Activated CD4-positive, alpha-beta T cell treated with anti-CD3 and anti-CD28 coated beads, Interleukin-2, amount 10 ng/mL, durations not matched to agents 7 days and 5 days (primary cell): ENCODE data around the gene BAD. TPM values are rescaled to one million over a fixed set of nuclear protein-coding genes. Genes with fewer than 3 reads are reported as not detected.
"Not testable (repeated sequence)": the region's sequence is repeated elsewhere in the genome, so short reads cannot be mapped to it uniquely, and the experiment has no call there.

Experiments
- CTCF ChIA-PET: fragments of 350-600 bp; sonication (Branson Sonifier 250); formaldehyde crosslinking; loops from one replicate; lab custom pipeline; 2021; ENCODE audit warnings: antibody characterized with exemption; lab: Charles Lee
- POLR2A ChIA-PET: fragments of 350-600 bp; sonication (Branson Sonifier 250); formaldehyde crosslinking; loops from one replicate; lab custom pipeline; 2021; ENCODE audit warnings: antibody characterized with exemption; lab: Charles Lee
- DNase-seq: peaks from one replicate; pipeline ENCODE4 v3.0.0-alpha.2; 2020
- H3K27ac Mint-ChIP-seq: one replicate; pipeline ENCODE4 v1.8.0; 2021; ENCODE audit warnings: mild to moderate bottlenecking, moderate library complexity, mixed read lengths
- H3K27me3 Mint-ChIP-seq: one replicate; pipeline ENCODE4 v1.8.0; 2021; ENCODE audit warnings: mixed read lengths
- H3K36me3 Mint-ChIP-seq: one replicate; pipeline ENCODE4 v1.8.0; 2021; ENCODE audit warnings: low read depth, mixed read lengths
- H3K4me1 Mint-ChIP-seq: one replicate; pipeline ENCODE4 v1.8.0; 2021; ENCODE audit warnings: mixed read lengths
- H3K4me3 Mint-ChIP-seq: one replicate; pipeline ENCODE4 v1.8.0; 2021; ENCODE audit warnings: mild to moderate bottlenecking, moderate library complexity, mixed read lengths
- H3K9me3 Mint-ChIP-seq: one replicate; pipeline ENCODE4 v1.8.0; 2021; ENCODE audit warnings: mixed read lengths
- total RNA-seq, 2 experiments: library from RNA; stranded (reverse); gene quantifications; one replicate each; pipeline ENCODE4 v1.2.3, GENCODE V29; 2021

BAD gene
- total RNA-seq, result 10 to 100 TPM; 32.0 to 34.2 TPM

- CTCF ChIA-PET, result interaction anchor here (0.6 to 10.4 kb wide), 14 partner anchors 8 to 80 kb away, joined by 3 to 92 read pairs (median 4); partner anchors contain the start of genes CATSPERZ, ESRRA, FERMT3 and PLCB3
- no peaks in the 10 kb centered on the region for H3K9me3 Mint-ChIP-seq
- DNase-seq, result peak; percentile 95
- peak within 1 kb of the TSS; percentile 91 for H3K27ac Mint-ChIP-seq
- POLR2A ChIA-PET, result interaction anchor here (1.0 to 1.2 kb wide), 2 partner anchors 15 to 33 kb away, joined by 4 to 5 read pairs; partner anchors contain the start of genes PRDX5 and TRMT112
- peak within 1 kb of the TSS; percentile 82 for H3K4me3 Mint-ChIP-seq
- H3K36me3 Mint-ChIP-seq, result peaks cover 14% of the 10 kb centered on the region
- H3K4me1 Mint-ChIP-seq, result peaks cover 30% of the 10 kb centered on the region
- H3K27me3 Mint-ChIP-seq, result peaks cover 1% of the 10 kb centered on the region
Measured at GRCh38 chr11:64284048-64284961, at the start of gene BAD. TSS of gene BAD (minus strand) at chr11:64284665. CDS start at chr11:64284368, 297 bp downstream.

- Mint-ChIP-seq H3K27ac (no peak overlapping the region), H3K4me1 (peaks cover 40% of the 10 kb centered on the region), H3K27me3 (no peaks in the 10 kb centered on the region), H3K9me3 (no peaks in the 10 kb centered on the region), H3K4me3 (no peak overlapping the region), H3K36me3 (peaks cover 14% of the 10 kb centered on the region)
- DNase-seq, result no peak
- POLR2A ChIA-PET, result no interaction called here
- CTCF ChIA-PET, result interaction anchor here (2.5 to 4.4 kb wide), 3 partner anchors 9 to 23 kb away, joined by 10 to 54 read pairs (median 29); partner anchors contain the start of genes PRDX5 and TRMT112
Measured at GRCh38 chr11:64333556-64333955, 49.1 kb upstream of the BAD start.

DNA sequence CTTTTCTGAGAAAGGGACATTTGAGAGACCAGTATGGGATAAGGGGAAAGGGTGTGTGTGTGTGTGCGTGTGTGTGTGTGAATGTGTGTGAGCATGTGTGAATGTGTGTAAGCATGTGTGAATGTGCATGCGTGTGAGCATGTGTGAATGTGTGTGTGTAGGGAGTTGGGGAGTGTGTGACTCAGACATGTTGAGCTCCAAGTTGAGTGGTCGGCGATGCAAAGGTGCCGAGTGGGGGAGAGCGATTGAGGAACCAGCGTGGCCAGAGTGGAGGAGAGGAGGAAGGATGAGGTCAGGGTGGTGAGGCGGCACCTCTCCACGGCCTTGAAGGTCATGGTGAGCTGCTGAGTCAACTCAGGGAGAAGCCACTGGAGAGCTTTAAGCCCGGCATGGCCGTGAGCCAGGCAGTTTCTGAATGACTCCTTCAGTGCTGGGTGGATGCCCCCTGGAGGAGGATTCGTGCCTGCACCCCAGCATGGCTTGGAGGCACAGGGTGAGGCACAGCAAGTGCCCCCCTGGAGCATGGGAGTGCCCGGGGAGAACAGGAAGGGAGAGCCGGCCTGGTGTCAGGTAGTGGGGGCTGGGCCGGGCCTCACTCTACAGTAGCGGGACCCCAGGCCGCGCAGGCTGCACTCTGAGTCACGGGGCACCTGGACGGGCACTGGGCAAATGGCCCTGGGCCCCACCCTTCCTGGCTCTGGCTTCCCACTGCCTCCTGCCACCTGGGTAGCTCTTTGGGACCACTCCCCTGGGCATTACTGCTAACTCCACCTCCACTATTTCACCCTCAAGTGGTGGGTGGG, 47.3 kb upstream of the BAD start:
- no peaks in the 10 kb centered on the region for H3K27me3 Mint-ChIP-seq
- peaks cover 26% of the 10 kb centered on the region for H3K4me1 Mint-ChIP-seq
- H3K9me3 Mint-ChIP-seq, result no peaks in the 10 kb centered on the region
- DNase-seq, result peak; percentile 76
- H3K27ac Mint-ChIP-seq, result peak overlapping the region; percentile 78
- ChIA-PET POLR2A (interaction anchor here (0.8 to 1.5 kb wide), 2 partner anchors 8 to 14 kb away, joined by 4 to 12 read pairs; partner anchors contain the start of genes CCDC88B, PRDX5 and TRMT112), CTCF (interaction anchor here (0.5 to 4.4 kb wide), 36 partner anchors 8 to 331 kb away, joined by 3 to 54 read pairs (median 4); partner anchors contain the start of genes BAD, CCDC88B, ESRRA and FERMT3)
- peaks cover 3% of the 10 kb centered on the region for H3K36me3 Mint-ChIP-seq
- no peak overlapping the region for H3K4me3 Mint-ChIP-seq

DNA sequence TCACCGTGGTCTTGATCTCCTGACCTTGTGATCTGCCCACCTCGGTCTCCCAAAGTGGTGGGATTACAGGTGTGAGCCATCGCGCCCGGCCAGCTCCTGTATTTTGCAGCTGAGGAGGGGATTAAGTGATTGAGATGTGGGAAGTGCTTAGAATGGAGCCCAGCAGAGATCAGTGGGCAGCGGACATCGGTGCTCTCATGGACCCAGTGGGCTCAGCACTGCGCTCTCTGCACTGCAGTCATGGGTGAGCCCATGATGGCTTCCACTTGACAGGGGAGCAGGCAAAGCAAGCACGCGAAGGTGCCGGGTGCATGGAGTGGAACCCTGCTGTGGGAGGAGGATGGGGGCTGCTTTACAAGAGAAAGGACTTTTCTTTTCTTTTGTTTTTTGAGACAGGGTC, 46.4 kb upstream of the BAD start:
- Mint-ChIP-seq H3K27me3 (no peaks in the 10 kb centered on the region), H3K4me1 (peaks cover 26% of the 10 kb centered on the region), H3K9me3 (no peaks in the 10 kb centered on the region), H3K4me3 (no peak overlapping the region), H3K36me3 (peaks cover 3% of the 10 kb centered on the region), H3K27ac (no peak overlapping the region)
- CTCF ChIA-PET, result interaction anchor here (0.7 to 4.4 kb wide), 20 partner anchors 8 to 1919 kb away, joined by 3 to 54 read pairs (median 4); partner anchors contain the start of genes BAD, CCDC88B, ESRRA and PRDX5
- no peak for DNase-seq
- POLR2A ChIA-PET, result interaction anchor here (1.5 kb wide), 1 partner anchor 13 kb away, joined by 12 read pairs; the partner anchor contains the start of genes PRDX5 and TRMT112

DNA sequence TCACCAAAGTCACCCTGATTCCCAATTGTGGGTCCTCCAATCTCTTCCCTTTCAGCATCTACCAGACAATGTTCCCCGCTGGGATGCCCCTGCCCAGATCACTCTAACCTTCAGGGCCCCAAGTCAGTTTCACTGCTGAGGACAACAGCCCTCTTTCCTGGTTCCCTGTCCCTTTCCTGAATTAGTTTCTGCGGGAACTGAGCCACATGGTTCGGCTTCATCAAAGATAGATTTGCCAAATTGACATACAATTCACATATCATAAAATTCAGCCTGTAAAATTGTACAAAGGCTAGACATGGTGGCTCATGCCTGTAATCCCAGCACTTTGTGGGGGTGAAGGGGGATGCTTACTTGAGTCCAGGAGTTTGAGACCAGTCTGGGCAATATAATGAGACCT, 43.5 kb upstream of the BAD start:
- H3K27me3 Mint-ChIP-seq, result no peaks in the 10 kb centered on the region
- H3K4me3 Mint-ChIP-seq, result no peak overlapping the region
- POLR2A ChIA-PET, result no interaction called here
- no peaks in the 10 kb centered on the region for H3K36me3 Mint-ChIP-seq
- peaks cover 22% of the 10 kb centered on the region for H3K4me1 Mint-ChIP-seq
- H3K27ac Mint-ChIP-seq, result no peak overlapping the region
- no peak for DNase-seq
- CTCF ChIA-PET, result interaction anchor here (1.2 kb wide), 1 partner anchor 10 kb away, joined by 4 read pairs; the partner anchor contains the start of genes PRDX5 and TRMT112
- H3K9me3 Mint-ChIP-seq, result no peaks in the 10 kb centered on the region

DNA sequence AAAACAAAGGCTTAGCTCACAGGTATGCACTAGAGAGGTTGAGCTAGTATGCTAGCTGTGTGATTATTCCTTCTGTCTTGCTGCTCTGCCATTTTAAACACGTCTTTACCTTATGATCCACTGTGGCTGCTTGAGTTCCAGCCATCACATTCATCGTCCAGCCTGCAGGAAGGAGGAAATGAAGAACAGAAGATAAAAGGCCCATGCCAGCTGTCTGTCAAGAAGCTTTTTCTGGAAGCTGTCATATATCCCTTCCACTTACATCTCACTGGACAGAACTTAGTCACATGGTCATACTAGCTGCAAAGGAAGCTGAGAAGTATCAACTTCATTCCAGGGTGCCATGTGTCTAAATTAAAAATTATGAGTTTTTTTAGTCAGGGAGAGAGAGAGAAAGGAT, 42.9 kb upstream of the BAD start:
- Mint-ChIP-seq H3K36me3 (no peaks in the 10 kb centered on the region), H3K4me3 (no peak overlapping the region), H3K27ac (no peak overlapping the region), H3K27me3 (no peaks in the 10 kb centered on the region), H3K4me1 (peaks cover 19% of the 10 kb centered on the region), H3K9me3 (no peaks in the 10 kb centered on the region)
- POLR2A ChIA-PET, result no interaction called here
- CTCF ChIA-PET, result interaction anchor here (0.6 to 1.2 kb wide), 2 partner anchors 10 to 16 kb away, joined by 4 read pairs; partner anchors contain the start of genes PRDX5 and TRMT112
- DNase-seq, result no peak

DNA sequence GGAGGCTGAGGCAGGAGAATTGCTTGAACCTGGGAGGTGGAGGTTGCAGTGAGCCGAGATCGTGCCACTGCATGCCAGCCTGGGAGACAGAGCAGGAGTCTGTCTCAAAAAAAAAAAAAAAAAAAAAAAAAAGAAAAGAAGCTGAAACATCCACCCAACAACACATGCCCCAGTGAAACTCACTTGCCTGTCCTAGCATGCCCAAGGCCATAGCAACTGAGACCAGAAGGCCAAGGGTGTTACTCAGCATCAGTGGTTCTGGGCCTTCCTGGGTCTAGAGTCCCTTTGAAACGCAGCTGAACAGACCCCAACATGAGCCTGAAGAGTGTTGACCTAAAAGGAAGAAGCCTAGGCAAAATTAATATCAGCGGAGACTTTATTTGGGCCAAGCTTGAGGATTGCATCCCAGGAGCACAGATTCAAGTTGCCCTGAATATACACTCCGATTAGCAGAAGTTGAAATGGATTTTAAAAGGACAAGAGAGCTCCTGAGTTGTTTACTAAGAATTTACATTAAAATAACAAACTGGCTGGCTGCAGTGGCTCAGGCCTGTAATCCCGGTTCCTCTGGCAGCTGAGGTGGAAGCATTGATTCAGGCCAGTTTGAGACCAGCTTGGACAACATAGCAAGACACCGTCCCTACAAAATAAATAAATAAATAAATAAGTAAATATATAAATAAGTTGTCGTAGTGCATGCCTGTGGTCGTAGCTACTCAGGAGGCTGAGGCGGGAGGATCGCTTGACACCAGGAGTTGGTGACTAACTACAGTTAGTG, 40.4 kb upstream of the BAD start:
- ChIA-PET POLR2A (no interaction called here), CTCF (interaction anchor here (0.6 to 1.5 kb wide), 3 partner anchors 12 to 35 kb away, joined by 3 to 4 read pairs (median 4); no protein-coding TSS in a partner anchor)
- Mint-ChIP-seq H3K27ac (no peak overlapping the region), H3K4me1 (peaks cover 6% of the 10 kb centered on the region), H3K4me3 (no peak overlapping the region), H3K36me3 (peaks cover 9% of the 10 kb centered on the region), H3K27me3 (no peaks in the 10 kb centered on the region), H3K9me3 (no peaks in the 10 kb centered on the region)
- no peak for DNase-seq

DNA sequence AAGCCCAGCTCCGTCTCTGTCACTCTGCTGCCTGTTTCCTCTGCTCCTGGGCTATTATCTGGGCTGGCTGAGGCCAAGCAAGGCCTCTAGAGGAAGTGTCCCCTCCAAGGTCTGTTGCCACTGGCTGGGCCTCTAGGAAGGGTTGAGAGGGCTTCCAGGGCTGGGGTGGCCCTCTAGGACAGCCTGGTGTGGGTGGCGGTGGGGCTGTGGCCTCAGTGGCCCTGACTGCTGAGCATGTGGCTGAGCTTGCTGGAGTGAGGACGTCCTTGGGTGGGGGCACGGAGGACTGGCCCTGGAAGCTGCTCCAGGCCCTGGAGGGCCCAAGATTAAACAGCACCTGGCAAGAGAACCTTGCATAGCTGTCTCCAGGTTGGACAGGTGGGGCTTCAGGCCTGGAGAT, 39.5 kb upstream of the BAD start:
- peak overlapping the region; percentile 68 for H3K27ac Mint-ChIP-seq
- POLR2A ChIA-PET, H3K4me3 Mint-ChIP-seq, H3K9me3 Mint-ChIP-seq, DNase-seq, H3K27me3 Mint-ChIP-seq: not testable (repeated sequence)
- CTCF ChIA-PET, result interaction anchor here (0.6 to 1.7 kb wide), 3 partner anchors 8 to 133 kb away, joined by 3 to 9 read pairs (median 3); no protein-coding TSS in a partner anchor
- peaks cover 13% of the 10 kb centered on the region for H3K4me1 Mint-ChIP-seq
- peaks cover 10% of the 10 kb centered on the region for H3K36me3 Mint-ChIP-seq

DNA sequence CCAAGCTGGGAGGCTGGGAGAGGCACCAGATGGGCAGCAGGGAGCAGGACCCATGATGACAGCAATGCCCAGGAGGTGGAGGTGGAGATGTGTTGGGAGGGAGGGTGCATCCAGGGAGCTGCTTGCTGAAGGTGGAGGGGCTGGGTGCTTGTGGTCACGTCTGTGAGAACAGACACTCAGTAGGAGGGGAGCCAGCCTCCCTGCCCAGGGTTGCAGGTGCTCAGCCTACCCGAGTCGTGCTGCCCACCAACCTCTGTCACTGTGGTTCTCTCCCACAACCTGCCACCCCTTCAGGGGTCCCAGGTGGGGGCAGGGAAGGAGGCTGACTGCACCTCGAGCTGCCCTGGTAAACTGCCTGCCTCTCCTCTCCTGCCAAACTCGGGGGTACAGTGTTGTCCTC, 38.9 kb upstream of the BAD start:
- H3K4me1 Mint-ChIP-seq, result peaks cover 16% of the 10 kb centered on the region

DNA sequence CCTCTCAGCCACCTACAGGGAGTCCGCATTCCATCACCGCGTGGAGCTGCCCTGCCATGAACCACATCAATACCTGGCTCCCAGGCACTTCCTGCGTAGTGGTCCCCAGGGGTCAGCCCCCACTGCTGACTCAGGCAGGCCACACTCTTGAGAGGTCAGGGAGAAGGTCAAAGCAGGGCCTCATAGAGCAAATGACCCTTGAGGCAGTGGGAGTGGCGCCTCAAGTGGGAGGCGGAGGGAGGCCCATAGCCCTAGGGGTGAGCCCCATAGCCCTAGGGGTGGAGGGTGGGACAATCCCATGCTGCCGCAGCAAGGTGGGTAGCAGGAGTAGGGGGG, 38.4 kb upstream of the BAD start:
- H3K4me1 Mint-ChIP-seq, result peaks cover 19% of the 10 kb centered on the region
- H3K4me3 Mint-ChIP-seq, result no peak overlapping the region
- H3K27me3 Mint-ChIP-seq, result no peaks in the 10 kb centered on the region
- H3K36me3 Mint-ChIP-seq, result peaks cover 10% of the 10 kb centered on the region
- ChIA-PET POLR2A (no interaction called here), CTCF (interaction anchor here (0.9 to 1.7 kb wide), 4 partner anchors 9 to 21 kb away, joined by 3 to 9 read pairs (median 4); no protein-coding TSS in a partner anchor)
- H3K9me3 Mint-ChIP-seq, result no peaks in the 10 kb centered on the region
- H3K27ac Mint-ChIP-seq, result no peak overlapping the region
- DNase-seq, result no peak

More for the DNA sequence above, 38.9 kb upstream of the BAD start:
- H3K9me3 Mint-ChIP-seq, result no peaks in the 10 kb centered on the region
- no peak for DNase-seq
- POLR2A ChIA-PET, result no interaction called here
- no peak overlapping the region for H3K4me3 Mint-ChIP-seq
- H3K36me3 Mint-ChIP-seq, result peaks cover 10% of the 10 kb centered on the region
- CTCF ChIA-PET, result interaction anchor here (0.9 to 1.7 kb wide), 4 partner anchors 8 to 23 kb away, joined by 3 to 9 read pairs (median 4); no protein-coding TSS in a partner anchor
- H3K27me3 Mint-ChIP-seq, result no peaks in the 10 kb centered on the region
- H3K27ac Mint-ChIP-seq, result no peak overlapping the region

DNA sequence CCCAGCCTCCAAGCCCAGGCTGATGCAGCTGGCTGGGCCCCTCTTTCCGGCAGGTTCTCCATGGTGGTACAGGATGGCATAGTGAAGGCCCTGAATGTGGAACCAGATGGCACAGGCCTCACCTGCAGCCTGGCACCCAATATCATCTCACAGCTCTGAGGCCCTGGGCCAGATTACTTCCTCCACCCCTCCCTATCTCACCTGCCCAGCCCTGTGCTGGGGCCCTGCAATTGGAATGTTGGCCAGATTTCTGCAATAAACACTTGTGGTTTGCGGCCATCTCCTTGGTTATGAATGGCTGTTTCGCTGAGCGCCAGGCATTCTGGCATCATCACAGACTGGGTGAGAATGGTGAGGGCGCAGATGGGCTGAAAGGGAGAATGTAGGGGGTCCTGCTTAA, 37.1 kb upstream of the BAD start:
- peaks cover 19% of the 10 kb centered on the region for H3K36me3 Mint-ChIP-seq
- ChIA-PET POLR2A (no interaction called here), CTCF (interaction anchor here (0.6 to 1.2 kb wide), 3 partner anchors 10 to 28 kb away, joined by 3 to 4 read pairs (median 3); no protein-coding TSS in a partner anchor)

More for the DNA sequence above, 37.1 kb upstream of the BAD start:
- Mint-ChIP-seq H3K27me3 (no peaks in the 10 kb centered on the region), H3K9me3 (no peaks in the 10 kb centered on the region), H3K4me3 (no peak overlapping the region), H3K4me1 (peaks cover 27% of the 10 kb centered on the region), H3K27ac (no peak overlapping the region)
- DNase-seq, result no peak
